Activated T-cell treated with anti-CD3 and anti-CD28 coated beads for 48 hours (primary cell): ENCODE data around the gene VSIG4.
"Not testable (repeated sequence)": the region's sequence is repeated elsewhere in the genome, so short reads cannot be mapped to it uniquely, and the experiment has no call there.

Experiments
- DNase-seq: peaks from one replicate; pipeline ENCODE4 v3.0.0-alpha.2; 2020; ENCODE audit warnings: low read depth

VSIG4 gene

DNA sequence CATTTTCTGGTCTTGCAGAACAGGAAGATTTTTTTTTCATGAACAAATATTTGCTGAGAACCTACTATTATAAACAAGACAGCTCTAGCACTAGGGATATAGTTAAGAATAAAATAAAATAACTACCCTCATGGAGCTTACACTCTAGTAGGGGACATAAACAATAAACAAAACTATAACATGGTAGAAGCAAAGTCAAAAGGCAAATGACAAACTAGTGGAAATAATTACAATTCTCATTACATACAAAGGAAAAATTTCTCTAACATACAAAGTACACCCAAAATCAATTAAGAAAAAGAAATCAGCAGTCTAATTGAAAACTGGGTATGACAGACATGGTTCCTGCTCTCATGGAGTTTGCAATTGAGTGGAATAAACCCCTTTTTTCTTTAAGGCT lies 32.0 kb downstream of the VSIG4 start:
- DNase-seq, result no peak

DNA sequence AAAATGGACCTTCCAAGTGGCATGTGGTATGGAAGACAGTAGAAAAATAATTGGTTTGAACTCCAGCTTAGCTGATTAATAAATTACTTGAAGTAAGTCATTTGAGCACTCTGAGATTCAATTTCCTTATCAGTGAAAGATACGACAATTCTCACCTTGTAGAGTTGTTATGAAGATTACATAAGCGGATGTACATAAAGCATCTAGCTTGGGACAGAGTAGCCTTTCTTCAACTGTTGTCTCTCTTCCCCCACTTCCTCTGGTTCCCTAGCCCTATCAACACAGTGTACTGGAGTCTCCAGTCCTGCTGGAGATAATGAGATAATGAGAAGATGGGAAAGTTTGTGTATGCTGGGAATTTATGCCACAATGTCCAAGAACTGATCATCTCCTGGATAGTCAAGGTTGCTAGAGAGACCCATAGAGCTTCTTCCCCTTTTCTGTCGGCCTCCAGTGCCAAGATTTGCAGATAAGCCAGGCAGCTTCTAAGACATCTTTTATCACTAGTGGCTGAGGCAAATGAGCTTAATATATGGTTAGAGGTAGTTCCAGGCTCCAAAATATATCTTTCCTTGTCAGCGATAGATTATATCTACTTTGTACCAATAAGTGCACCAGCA lies 33.9 kb downstream of the VSIG4 start:
- no peak for DNase-seq

DNA sequence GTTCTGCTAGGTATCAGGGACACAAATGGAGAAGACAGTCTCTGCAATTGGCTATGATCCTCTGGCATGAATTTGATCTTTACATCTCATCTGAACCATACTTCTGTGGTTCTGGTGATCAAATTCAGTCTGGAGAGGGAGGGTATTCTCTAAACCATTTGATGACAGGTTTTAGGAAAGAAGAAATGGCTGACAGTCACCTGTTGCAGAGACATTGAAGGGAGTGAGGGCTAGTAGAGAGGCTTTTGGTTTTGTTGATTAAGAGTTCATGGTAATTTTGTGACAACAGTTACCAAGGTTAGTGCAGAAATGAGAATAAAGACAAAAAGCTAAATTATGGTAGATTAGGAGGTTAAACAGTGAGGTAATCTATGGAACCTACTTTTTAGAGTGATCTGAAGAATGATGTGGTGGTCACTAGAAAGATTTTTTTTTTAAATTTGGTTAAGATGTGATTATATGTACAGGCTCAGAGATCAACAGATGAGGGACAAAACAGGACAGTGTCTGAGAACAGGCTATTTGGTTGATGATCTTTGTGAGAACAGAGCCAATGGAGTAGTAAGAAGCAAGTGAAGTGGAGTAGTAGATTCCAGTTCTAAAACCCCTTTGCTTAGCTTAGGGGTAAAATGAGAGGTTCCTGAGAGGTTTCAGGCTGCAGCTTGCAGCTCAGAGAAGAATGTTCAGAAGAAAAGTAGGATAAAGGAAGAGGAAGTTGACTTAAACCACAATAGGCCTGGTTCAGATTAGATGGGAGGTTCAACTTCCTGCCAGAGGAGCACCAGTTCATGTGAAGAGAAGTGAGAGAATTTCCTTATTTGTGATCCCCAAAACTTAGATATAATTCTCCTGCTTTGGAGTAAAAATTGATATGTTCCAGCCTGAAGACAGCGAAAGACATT lies 34.7 kb downstream of the VSIG4 start:
- DNase-seq, result no peak

DNA sequence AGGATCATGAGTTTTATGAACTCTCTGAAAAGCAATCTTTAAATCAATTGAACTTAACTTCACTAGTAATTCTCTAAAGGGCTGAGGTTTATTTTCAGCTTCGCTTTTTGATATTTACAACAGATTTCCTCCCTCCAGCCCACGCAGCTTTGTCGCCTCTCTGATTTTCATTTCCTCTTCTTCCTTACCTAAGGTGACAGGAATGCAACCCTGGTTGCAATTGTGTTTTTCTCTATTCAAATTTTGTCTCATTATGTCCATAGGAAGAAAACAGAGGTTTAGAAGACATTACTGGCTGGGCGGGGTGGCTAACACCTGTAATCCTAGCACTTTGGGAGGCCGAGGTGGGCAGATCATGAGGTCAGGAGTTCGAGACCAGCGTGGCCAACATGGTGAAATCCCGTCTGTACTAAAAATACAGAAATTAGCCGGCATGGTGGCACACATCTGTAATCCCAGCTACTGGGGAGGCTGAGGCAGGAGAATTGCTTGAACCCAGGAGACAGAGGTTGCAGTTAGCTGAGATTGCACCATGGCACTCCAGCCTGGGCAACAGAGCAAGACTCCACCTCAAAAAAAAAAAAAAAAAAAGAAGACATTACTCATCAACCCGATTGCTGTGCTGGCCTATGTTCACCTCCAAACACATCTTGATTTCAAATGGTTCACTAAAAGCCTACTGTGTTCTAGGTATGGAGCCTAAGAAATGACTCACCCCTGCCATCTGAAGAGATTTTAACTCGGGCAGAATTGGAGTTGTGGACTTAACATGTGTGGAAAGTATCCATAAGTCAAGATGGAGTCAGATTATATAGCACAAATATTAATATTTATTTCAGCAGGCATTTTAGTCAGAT lies 36.8 kb downstream of the VSIG4 start:
- DNase-seq, result no peak

DNA sequence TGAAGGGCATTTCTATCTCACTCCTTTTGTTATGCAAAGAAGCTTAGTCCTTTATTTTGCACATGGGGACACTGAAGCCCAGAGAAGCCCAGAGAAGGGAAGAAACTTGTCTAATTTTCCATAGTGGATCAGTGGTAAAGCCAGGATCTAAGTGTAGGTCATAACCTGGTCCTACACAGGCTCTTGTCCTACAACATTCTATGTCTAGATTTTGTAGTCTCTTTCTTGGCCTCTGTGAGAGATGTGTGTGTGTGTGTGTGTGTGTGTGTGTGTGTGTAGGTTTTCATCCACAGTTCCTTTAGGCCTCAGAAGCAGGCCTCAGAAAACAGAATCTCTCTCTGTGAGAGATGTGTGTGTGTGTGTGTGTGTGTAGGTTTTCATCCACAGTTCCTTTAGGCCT lies 38.3 kb downstream of the VSIG4 start:
- DNase-seq, result no peak

DNA sequence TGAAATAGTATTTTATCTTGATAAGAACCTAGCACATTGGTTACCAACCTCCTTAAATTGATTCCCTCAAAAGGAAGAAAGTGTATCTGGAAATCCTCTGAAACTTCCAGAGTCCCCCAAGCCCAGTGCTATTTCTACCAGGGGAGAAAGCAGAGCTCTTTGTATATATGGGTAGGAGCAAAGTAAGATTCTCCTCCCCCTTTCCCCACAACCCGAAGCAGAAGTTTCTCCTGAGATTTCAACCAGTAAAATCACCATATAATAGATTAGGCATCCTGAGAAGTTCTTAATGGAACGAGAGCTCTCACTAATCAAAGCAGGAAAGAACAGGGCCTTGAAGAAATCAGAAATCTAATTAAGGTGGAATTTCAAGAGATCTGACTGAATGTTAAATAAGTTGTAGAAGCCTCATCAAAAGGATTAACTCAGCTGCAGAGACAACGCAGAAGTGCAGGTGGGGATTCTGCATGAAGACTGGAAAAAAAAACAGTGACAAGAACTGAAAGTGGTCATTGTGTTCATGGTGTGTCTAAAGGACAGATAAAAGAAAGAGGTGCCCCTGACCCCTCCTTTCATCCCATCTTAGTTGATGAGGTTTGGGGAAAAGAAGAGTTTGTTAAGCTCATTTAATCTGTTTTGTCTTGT lies 39.1 kb downstream of the VSIG4 start:
- DNase-seq, result no peak

DNA sequence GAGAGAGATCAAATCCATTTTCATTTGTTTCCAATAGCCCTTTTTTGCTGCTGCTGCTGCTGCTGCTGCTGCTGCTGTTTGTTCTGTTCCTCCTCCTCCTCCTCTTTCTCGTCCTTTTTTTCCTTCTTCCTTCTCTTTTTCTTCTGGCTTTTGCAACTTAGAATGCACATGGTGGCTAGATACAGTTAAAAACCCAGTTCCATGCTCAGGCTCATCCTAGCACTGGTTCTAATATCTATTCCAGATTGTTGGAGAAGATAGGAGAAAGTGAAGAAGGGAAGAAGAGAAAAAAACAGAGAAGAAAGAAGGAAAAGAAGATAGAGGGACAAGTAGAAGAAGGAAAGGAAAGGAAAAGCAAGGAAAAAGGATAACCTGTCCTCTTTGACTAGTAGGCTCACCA lies 39.7 kb downstream of the VSIG4 start:
- DNase-seq, result no peak

DNA sequence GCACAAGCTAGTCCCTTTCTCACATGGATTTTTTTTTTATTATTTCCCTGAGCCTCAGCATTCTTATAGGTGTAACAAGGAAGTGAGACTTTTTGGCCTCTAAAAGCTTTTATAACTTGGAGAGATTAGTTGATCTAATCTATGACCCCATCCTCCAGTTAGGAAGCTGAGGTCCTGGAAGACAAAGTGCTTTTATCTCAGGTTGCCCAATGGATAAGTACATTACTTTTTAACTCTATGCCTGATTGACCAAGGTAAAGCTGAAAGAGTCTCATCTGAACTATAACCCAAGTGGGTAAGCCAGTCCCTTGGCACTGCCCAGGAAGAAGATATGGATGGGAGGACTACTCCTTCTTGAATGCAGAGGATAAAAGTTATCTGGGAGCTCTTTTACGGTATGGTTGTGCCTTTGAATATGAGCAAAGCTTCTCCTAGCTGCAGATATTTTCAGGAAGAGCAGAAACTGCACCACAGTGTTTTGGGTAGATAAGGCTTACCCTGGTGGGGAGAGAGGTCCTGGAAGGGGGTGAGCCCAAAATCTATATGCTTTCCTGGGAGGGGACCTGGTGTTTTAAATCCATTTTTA lies 40.2 kb downstream of the VSIG4 start:
- DNase-seq, result no peak

DNA sequence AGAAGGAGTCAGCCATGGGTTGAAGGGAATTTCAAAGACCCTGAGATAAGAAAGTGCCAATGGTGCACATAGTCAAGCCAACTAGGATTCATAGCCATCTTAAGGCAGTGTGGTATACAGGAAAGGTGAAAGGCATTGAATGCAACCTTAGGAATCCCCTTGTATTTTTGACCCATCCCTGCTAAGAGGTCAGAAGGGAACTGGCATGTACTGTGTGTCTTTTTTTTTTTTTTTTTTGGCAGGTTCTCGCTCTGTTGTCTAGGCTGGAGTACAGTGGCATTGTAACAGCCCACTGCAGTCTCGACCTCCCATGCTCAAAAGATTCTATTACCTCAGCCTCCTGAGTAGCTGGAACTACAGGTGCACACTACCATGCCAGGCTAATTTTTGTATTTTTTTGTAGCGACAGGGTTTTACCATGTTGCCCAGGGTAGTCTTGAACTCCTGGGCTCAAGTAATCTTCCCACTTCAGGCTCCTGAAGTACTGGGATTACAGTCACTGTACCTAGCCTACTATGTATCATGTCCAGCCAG lies 40.8 kb downstream of the VSIG4 start:
- no peak for DNase-seq

DNA sequence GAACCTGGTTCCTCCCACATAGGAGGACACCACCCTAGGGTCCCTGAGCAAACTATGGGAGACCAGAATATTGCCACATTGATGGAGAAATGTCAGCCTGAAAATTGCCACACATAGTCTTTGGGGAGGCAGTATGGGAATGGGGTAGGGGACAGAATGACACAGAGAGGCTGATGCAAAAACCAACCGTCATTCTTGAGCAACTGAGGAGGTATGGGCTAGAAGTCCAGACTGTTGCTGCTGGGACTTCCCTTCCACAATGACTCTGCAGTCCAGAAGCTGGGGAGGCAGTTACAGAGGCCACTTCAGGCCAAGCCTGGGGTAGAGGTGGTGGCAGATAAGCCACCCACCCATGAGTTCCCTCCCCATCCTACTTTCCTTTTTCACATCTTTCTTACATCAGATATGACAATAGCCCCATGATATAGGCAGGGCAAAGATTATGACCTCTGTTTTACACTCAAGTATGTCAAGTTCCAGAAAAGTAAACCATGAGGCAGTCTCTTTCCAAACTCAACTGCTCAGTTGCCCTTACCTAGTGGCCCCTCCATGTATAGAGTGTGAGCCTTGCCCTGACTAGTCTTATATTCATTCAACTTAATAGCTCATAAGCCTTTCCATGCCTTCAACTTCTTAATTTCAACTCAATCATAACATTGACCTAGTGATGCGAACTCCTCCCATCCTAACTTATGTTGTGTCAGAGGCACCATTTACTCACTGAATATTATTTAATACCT lies 41.7 kb downstream of the VSIG4 start:
- no peak for DNase-seq

DNA sequence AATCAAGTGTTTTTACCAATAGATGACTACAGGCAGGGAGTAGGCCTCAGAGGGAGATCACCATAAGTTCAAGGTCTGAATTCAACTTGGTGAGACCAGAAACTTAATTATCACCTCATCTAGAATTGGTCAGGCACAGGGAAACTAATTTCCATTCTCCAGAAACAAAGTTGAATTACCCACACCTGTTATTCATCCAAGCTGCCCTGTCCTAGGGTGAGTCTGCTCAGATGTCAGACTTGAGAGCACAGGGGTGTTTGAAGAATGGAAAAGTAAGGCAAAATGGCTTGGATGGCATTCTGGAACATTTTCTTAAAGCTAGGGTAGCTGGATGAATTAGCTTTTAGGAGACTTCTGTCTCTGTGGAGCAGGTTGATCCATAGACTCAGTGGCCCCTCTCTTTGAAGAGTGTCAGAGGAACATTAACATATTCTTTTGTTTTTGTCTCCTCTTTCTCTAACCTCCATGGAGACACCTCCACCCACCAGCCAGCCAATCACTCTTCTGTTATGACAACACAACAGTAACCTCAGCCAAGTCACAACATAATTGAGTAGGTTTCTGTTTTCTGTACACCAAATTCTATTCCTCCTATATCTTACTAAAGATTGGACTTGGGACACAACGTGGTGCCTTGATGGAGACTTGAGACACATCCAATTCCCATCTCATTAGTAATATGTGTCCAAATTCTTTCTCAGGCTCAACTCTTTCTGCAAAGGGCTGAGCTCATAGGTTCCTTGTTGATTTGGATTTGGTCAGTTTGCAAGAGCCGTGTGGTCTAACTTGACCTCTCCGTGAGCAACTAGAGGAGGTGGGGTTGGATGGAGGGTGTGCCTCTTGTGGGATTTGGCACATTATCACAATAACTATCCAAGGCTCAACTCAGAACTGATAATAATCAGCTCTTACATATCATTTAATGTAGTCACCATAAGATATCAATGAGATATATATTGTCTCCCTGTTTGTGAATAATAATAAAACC lies 45.1 kb downstream of the VSIG4 start:
- DNase-seq, result no peak

DNA sequence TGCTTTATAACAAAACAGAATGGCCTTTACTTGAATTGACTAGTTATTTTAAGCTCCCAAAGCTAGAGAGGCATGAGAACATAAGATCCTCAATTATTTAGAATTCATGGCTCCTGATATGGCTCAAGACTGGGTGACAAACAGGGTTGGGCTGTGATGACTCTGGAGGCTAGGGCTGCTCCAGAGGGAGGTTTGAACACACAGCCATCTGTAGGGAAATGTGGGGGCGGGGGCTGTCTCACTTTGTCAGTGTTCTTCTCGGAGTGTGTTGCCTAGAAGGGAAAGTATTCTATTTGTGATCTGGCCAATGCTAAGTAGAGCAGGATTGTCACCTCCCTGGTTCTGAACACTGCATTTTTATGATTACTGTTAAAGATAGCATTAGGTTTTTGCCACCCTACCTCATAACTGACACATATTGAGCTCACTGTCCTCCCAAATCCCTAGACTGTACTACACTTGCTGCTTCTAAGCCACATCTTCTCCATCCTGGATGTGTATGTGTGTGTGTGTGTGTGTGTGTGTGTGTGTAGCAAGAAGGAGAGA lies 45.9 kb downstream of the VSIG4 start:
- DNase-seq, result no peak

DNA sequence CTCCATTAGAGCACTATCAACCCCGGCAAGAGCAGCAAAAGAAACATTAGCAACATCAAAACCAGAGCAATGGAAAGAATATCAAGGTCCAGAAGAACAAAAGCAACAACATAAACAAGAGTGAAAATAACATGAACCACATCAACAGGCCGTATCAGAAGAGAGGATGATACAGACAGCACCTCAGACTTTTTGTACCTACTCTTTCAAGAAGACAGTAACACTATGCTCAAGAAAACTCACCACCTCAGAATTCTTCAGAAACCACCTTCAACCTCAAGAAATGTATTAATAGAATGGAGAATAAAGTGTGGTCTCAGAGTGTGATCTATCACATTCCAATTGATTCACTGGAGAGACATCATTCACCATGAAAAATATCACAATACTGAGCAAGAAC lies 46.5 kb downstream of the VSIG4 start:
- no peak for DNase-seq

DNA sequence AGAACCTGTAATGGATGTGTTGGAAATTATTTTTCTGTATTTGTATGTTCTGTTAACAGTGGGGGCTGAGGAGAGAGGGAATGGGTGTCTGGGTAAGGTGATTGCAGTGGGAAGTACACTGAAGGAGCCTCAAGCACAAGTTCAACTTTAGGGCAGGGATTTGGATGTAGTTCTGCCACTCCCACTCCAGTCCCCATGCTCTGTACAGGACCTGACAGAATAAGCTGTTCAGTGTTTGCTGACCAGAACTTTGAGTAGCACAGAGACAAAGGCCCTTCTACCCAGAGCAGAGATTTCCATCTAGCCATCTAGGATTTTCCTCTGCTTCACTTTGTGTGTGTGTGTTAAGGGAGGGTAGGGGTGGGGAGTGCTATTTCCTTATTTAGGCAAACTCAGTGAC lies 49.2 kb downstream of the VSIG4 start:
- no peak for DNase-seq

DNA sequence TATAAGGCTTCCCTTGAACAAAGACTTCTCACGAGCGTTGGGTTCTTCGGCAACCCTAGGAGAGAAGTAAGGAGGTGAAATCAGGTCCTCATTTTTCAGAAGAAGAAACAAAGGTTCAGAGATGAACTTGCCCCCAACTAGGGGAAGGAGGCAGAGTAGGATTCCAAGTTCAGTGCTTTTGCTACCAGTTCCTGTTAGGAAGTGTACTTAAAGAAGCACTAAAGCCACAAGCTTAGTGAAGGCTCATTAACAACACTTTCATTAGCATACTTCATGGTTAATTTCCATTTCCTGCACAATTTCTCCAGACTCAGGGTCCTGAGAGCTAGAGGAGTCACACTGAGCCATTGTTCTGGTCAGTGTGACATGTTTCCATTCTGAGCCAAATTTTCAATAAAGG lies 52.1 kb downstream of the VSIG4 start:
- DNase-seq, result no peak

DNA sequence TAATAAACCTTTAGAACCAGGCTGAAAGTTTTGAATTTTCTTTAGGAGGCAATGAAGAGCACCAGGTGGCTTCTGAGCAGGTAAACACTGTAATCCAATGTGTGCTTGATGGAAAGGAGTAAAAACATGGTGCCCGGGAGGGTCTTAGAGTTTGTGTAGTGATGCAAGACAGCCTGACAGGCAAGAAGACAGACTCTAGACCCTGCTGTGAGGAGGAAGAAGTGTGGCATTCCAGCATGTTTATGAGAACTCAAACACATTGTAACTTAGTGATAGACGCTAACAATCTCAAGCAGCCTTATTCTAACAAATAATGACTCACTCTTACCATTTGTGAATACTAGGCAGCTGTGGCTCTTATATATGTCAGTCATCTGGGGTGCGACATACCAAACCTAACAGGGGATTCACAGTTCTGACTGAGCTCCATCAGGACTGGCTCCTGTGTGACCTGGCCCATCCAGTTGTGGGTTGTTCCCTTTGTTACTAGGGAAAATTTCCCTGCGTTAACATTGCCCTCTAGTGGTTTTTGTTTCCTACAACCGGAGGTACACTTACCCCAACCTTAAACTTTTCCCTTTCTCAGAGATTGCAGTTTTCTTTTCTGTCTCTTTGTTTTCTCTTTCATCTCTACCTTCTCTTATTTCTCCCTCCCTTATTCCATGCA lies 53.8 kb downstream of the VSIG4 start:
- peak; percentile 9 for DNase-seq

DNA sequence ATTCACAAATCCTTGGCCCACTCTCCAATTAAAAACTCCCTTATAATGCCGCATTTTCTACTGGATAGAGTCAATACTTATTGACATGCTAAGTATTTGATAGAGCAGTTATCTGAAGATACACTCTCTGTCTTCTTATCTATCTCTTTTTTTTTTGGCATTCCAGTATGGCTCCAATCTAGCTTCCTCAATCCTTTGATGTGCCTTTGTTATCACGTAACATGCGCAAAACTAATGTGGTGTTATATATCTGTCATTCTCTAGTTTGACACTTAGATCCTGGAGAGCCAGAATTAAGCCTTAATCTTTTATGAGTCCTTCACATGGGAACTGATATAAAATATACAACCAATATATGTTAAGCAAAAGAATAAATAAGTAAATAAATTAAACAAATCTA lies 54.7 kb downstream of the VSIG4 start:
- DNase-seq, result no peak

DNA sequence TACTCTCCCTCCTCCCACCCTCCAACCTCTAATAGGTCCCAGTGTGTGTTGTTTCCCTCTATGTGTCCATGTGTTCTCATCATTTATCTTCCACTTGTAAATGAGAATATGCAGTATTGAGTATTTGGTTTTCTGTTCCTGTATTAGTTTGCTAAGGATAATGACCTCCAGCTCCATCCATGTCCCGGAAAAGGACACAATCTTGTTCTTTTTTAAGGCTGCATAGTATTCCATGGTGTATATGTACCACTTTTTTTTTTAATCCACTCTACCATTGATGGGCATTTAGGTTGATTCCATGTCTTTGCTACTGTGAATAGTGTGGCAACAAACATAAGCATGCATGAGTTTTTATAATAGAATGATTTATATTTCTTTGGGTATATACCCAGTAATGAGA lies 62.7 kb downstream of the VSIG4 start:
- DNase-seq, result not testable (repeated sequence)

DNA sequence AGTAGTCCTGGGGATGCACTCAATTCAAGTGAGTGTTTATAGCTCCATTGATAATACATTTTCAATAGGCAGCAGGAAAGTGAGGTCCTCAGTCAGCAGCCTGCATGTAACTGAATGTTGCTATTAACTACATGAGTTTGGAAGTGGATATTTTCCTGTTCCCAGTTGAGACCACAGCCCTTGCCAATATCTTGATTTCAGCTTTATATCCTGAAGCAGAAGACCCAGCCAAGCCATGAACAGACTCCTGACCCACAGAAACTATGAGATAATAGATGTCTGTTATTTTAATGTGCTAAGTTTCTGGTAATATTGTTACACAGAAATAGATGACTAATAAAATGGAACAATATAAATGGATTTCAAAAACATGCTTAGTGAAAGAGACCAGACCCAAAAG lies 63.7 kb downstream of the VSIG4 start:
- no peak for DNase-seq
